ENCODE results near the gene SAMD14. TPM values are rescaled to one million over a fixed set of nuclear protein-coding genes. Genes with fewer than 3 reads are reported as not detected.

SAMD14 gene
- total and polyA plus RNA-seq, 2 experiments from 2014 or later, result 0.70 to 4.7 TPM

DNA sequence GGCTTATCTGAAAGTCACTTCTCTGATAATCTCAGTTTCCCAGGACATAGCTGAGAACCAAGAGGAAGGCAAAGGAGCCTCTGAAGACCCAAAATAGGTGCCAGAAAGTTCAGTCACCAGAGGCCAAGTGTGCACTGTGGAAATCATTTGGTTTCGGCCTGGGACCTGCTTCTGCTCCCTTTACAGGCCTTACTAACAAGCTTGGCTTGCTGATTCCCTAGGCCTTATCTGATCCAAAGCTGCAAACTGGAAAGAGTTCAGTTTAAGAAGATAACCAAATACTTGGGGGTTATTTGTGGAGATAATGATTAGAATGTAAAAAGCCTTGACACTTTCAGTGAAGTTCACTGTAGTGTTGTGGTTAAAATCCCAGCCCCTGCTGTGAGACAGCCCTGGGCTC, 57.0 kb downstream of the SAMD14 start:
- Histone ChIP-seq H3K79me2 (replicated peaks; ENCODE audit: insufficient read depth) (no peaks in the 10 kb centered on the region), H2AFZ (no peak overlapping the region), H3K4me2 (no peak overlapping the region), H4K20me1 (replicated peaks; ENCODE audit: insufficient read depth) (no peaks in the 10 kb centered on the region; the same call in 1 of the 2 replicates), H3K36me3 (ENCODE audit: insufficient read depth) (no peaks in the 10 kb centered on the region), H3K4me3 (no peak overlapping the region), H3K4me1 (ENCODE audit: insufficient read depth) (no peaks in the 10 kb centered on the region; the same call in 1 of the 2 replicates), H3F3A (replicated peaks; ENCODE audit: low read depth) (no peaks in the 10 kb centered on the region), H3K27me3 (ENCODE audit: insufficient read depth) (no peaks in the 10 kb centered on the region), H3K27ac (ENCODE audit: low read depth) (no peak overlapping the region), H3K9me2 (ENCODE audit: insufficient read depth) (no peaks in the 10 kb centered on the region)
- Mint-ChIP-seq H3K36me3 (ENCODE audit: low read depth) (peaks cover 18% of the 10 kb centered on the region), H3K9me3 (no peaks in the 10 kb centered on the region; the same call in 2 of the 3 replicates), H3K27me3 (ENCODE audit: insufficient read depth, low read depth, poor library complexity) (no peaks in the 10 kb centered on the region), H3K4me1 (peaks cover 11% of the 10 kb centered on the region; the same call in 1 of the 3 replicates), H3K27ac (no peak overlapping the region), H3K4me3 (no peak overlapping the region)
- TF ChIP-seq NANOG (IDR thresholded peaks at IDR 0.05; ENCODE audit: borderline replicate concordance) (no peak), ZNF114 (CRISPR knock-in tag; IDR thresholded peaks at IDR 0.05) (no peak), EZH2 (IDR thresholded peaks at IDR 0.05; ENCODE audit: low read depth, unreplicated experiment) (no peak), EZH2phosphoT487 (IDR thresholded peaks at IDR 0.05; ENCODE audit: unreplicated experiment) (no peak), STAT1 (IDR thresholded peaks at IDR 0.05; ENCODE audit: unreplicated experiment) (no peak), CREB1 (CRISPR knock-in tag; IDR thresholded peaks at IDR 0.05; ENCODE audit: low read depth) (no peak), ZNF331 (CRISPR knock-in tag; IDR thresholded peaks at IDR 0.05; ENCODE audit: low read depth) (no peak), JUNB (IDR thresholded peaks at IDR 0.05; ENCODE audit: unreplicated experiment) (no peak), POLR2AphosphoS5 (IDR thresholded peaks at IDR 0.05; ENCODE audit: low read depth) (no peak)
- TF ChIP-seq, protein P1, sequence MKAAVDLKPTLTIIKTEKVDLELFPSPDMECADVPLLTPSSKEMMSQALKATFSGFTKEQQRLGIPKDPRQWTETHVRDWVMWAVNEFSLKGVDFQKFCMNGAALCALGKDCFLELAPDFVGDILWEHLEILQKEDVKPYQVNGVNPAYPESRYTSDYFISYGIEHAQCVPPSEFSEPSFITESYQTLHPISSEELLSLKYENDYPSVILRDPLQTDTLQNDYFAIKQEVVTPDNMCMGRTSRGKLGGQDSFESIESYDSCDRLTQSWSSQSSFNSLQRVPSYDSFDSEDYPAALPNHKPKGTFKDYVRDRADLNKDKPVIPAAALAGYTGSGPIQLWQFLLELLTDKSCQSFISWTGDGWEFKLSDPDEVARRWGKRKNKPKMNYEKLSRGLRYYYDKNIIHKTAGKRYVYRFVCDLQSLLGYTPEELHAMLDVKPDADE (IDR thresholded peaks at IDR 0.05), result no peak
- TF ChIP-seq, protein P2, sequence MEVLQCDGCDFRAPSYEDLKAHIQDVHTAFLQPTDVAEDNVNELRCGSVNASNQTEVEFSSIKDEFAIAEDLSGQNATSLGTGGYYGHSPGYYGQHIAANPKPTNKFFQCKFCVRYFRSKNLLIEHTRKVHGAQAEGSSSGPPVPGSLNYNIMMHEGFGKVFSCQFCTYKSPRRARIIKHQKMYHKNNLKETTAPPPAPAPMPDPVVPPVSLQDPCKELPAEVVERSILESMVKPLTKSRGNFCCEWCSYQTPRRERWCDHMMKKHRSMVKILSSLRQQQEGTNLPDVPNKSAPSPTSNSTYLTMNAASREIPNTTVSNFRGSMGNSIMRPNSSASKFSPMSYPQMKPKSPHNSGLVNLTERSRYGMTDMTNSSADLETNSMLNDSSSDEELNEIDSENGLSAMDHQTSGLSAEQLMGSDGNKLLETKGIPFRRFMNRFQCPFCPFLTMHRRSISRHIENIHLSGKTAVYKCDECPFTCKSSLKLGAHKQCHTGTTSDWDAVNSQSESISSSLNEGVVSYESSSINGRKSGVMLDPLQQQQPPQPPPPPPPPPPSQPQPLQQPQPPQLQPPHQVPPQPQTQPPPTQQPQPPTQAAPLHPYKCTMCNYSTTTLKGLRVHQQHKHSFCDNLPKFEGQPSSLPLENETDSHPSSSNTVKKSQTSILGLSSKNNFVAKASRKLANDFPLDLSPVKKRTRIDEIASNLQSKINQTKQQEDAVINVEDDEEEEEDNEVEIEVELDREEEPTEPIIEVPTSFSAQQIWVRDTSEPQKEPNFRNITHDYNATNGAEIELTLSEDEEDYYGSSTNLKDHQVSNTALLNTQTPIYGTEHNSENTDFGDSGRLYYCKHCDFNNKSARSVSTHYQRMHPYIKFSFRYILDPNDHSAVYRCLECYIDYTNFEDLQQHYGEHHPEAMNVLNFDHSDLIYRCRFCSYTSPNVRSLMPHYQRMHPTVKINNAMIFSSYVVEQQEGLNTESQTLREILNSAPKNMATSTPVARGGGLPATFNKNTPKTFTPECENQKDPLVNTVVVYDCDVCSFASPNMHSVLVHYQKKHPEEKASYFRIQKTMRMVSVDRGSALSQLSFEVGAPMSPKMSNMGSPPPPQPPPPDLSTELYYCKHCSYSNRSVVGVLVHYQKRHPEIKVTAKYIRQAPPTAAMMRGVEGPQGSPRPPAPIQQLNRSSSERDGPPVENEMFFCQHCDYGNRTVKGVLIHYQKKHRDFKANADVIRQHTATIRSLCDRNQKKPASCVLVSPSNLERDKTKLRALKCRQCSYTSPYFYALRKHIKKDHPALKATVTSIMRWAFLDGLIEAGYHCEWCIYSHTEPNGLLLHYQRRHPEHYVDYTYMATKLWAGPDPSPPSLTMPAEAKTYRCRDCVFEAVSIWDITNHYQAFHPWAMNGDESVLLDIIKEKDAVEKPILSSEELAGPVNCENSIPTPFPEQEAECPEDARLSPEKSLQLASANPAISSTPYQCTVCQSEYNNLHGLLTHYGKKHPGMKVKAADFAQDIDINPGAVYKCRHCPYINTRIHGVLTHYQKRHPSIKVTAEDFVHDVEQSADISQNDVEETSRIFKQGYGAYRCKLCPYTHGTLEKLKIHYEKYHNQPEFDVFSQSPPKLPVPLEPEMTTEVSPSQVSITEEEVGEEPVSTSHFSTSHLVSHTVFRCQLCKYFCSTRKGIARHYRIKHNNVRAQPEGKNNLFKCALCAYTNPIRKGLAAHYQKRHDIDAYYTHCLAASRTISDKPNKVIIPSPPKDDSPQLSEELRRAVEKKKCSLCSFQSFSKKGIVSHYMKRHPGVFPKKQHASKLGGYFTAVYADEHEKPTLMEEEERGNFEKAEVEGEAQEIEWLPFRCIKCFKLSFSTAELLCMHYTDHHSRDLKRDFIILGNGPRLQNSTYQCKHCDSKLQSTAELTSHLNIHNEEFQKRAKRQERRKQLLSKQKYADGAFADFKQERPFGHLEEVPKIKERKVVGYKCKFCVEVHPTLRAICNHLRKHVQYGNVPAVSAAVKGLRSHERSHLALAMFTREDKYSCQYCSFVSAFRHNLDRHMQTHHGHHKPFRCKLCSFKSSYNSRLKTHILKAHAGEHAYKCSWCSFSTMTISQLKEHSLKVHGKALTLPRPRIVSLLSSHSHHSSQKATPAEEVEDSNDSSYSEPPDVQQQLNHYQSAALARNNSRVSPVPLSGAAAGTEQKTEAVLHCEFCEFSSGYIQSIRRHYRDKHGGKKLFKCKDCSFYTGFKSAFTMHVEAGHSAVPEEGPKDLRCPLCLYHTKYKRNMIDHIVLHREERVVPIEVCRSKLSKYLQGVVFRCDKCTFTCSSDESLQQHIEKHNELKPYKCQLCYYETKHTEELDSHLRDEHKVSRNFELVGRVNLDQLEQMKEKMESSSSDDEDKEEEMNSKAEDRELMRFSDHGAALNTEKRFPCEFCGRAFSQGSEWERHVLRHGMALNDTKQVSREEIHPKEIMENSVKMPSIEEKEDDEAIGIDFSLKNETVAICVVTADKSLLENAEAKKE (CRISPR knock-in tag; IDR thresholded peaks at IDR 0.05), result no peak
- TF ChIP-seq, protein P3, sequence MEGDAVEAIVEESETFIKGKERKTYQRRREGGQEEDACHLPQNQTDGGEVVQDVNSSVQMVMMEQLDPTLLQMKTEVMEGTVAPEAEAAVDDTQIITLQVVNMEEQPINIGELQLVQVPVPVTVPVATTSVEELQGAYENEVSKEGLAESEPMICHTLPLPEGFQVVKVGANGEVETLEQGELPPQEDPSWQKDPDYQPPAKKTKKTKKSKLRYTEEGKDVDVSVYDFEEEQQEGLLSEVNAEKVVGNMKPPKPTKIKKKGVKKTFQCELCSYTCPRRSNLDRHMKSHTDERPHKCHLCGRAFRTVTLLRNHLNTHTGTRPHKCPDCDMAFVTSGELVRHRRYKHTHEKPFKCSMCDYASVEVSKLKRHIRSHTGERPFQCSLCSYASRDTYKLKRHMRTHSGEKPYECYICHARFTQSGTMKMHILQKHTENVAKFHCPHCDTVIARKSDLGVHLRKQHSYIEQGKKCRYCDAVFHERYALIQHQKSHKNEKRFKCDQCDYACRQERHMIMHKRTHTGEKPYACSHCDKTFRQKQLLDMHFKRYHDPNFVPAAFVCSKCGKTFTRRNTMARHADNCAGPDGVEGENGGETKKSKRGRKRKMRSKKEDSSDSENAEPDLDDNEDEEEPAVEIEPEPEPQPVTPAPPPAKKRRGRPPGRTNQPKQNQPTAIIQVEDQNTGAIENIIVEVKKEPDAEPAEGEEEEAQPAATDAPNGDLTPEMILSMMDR (conservative IDR thresholded peaks at IDR 0.05; ENCODE audit: low read depth in 2 of 2), result no peak
- TF ChIP-seq, protein P4, sequence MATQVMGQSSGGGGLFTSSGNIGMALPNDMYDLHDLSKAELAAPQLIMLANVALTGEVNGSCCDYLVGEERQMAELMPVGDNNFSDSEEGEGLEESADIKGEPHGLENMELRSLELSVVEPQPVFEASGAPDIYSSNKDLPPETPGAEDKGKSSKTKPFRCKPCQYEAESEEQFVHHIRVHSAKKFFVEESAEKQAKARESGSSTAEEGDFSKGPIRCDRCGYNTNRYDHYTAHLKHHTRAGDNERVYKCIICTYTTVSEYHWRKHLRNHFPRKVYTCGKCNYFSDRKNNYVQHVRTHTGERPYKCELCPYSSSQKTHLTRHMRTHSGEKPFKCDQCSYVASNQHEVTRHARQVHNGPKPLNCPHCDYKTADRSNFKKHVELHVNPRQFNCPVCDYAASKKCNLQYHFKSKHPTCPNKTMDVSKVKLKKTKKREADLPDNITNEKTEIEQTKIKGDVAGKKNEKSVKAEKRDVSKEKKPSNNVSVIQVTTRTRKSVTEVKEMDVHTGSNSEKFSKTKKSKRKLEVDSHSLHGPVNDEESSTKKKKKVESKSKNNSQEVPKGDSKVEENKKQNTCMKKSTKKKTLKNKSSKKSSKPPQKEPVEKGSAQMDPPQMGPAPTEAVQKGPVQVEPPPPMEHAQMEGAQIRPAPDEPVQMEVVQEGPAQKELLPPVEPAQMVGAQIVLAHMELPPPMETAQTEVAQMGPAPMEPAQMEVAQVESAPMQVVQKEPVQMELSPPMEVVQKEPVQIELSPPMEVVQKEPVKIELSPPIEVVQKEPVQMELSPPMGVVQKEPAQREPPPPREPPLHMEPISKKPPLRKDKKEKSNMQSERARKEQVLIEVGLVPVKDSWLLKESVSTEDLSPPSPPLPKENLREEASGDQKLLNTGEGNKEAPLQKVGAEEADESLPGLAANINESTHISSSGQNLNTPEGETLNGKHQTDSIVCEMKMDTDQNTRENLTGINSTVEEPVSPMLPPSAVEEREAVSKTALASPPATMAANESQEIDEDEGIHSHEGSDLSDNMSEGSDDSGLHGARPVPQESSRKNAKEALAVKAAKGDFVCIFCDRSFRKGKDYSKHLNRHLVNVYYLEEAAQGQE (IDR thresholded peaks at IDR 0.05; ENCODE audit: unreplicated experiment), result no peak
- no peak for ATAC-seq
- no peak for DNase-seq (ENCODE audit: low spot score)

Data from GM23338 (cell line).